Measurements from ENCODE around the gene DAAM2.

GRCh38 chr6:39791850-39792539 lies at the start of gene DAAM2:
- TF ChIP-seq POLR2A (IDR thresholded peaks at IDR 0.05; ENCODE audit: low read depth, low read length) (no peak), POLR2AphosphoS5 (IDR thresholded peaks at IDR 0.05; ENCODE audit: low read depth, low read length) (no peak), TAF1 (IDR thresholded peaks at IDR 0.05; ENCODE audit: low read depth, low read length) (no peak), PAX5 (IDR thresholded peaks at IDR 0.05; ENCODE audit: insufficient read depth, low read length, severe bottlenecking) (no peak)

Data from GM12891 (cell line).